Mucosa of stomach (tissue), 1 donor: ENCODE measurements around the gene FAM20A.

Experiments
- H3K27me3 ChIP-seq: one replicate; pipeline ENCODE4 v1.7.0; 2013; ENCODE audit warnings: mild to moderate bottlenecking, low read length; ENCODE audit not compliant: control insufficient read depth, insufficient read depth
- H3K36me3 ChIP-seq: one replicate; pipeline ENCODE4 v1.7.0; 2013; ENCODE audit warnings: low read length; ENCODE audit not compliant: control insufficient read depth, insufficient read depth
- H3K4me1 ChIP-seq: one replicate; pipeline ENCODE4 v1.7.0; 2013; ENCODE audit warnings: mild to moderate bottlenecking, low read length; ENCODE audit not compliant: control insufficient read depth, insufficient read depth
- H3K4me3 ChIP-seq: one replicate; pipeline ENCODE4 v1.7.0; 2013; ENCODE audit warnings: low read length
- H3K9ac ChIP-seq: one replicate; pipeline ENCODE4 v1.7.0; 2013; ENCODE audit warnings: mild to moderate bottlenecking, low read length, moderate library complexity
- H3K9me3 ChIP-seq: one replicate; pipeline ENCODE4 v1.7.0; 2013; ENCODE audit warnings: mild to moderate bottlenecking, low read length, moderate library complexity; ENCODE audit not compliant: control insufficient read depth
- donor health status: Pancreatic carcinoma.

Gene FAM20A

DNA sequence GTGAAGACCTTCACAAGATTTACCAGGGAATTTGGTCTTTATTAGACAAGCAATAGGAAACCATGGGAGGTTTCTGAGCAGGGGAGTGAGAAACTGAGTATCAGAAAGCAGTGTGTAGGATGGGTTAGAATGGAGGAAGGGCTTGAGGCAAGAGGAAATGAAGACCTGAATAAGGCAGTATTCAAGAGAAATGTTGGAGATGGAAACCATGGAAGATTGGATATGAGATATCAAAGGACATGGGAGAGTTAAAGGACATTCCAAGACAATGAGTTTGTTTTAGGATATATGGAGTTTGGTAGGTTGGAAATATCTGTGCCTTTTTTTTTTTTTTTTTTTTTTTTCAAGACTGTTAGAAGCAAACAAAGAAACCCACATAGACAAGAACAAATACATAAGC is 21.3 kb upstream of the FAM20A start:
- Histone ChIP-seq H3K9me3 (no peaks in the 10 kb centered on the region), H3K27me3 (no peaks in the 10 kb centered on the region), H3K4me3 (no peak overlapping the region), H3K4me1 (peaks cover under 1% of the 10 kb centered on the region), H3K36me3 (no peaks in the 10 kb centered on the region), H3K9ac (no peak overlapping the region)

DNA sequence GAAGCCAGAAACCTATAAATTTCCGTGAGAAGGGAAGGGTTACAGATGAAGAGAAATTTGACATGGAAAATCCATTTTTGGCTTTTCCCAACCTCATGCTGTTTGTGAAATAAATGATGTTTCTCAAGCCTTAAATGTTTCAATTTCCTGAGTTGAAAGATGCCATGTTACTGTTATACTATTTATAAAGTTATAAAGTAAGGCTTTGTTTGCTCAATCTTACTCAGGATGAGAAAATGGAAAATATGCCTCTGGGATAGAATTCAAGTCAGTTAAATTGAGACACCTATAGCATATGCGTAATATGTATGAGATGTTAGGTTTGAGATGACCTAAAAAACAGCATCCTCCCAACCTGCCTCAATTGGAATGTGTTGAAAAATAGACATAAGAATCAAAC is 19.9 kb upstream of the FAM20A start:
- Histone ChIP-seq H3K9ac (no peak overlapping the region), H3K36me3 (no peaks in the 10 kb centered on the region), H3K4me3 (no peak overlapping the region), H3K4me1 (no peaks in the 10 kb centered on the region), H3K27me3 (no peaks in the 10 kb centered on the region), H3K9me3 (no peaks in the 10 kb centered on the region)

DNA sequence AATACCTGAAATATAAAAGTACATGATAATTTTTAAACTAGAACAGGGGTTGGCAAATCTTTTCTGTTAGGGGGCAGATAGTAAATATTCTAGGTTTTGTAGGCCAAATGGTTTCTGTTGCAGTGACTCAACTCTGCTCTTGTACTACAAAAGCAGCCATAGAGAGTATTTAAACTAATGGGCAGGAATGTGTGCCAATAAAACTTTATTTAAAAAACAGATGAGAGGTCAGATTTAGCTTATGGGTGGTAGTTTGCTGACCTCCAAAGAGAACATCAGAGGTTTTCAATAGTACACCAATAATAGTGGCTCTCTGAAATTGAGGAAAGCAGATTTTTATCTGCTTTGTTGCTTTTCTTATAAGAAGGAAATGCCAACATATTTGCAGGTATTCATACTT is 15.2 kb upstream of the FAM20A start:
- H3K27me3 ChIP-seq: no peaks in the 10 kb centered on the region
- peaks cover 23% of the 10 kb centered on the region for H3K4me1 ChIP-seq
- H3K4me3 ChIP-seq: no peak overlapping the region
- no peaks in the 10 kb centered on the region for H3K36me3 ChIP-seq
- H3K9me3 ChIP-seq: no peaks in the 10 kb centered on the region
- no peak overlapping the region for H3K9ac ChIP-seq

DNA sequence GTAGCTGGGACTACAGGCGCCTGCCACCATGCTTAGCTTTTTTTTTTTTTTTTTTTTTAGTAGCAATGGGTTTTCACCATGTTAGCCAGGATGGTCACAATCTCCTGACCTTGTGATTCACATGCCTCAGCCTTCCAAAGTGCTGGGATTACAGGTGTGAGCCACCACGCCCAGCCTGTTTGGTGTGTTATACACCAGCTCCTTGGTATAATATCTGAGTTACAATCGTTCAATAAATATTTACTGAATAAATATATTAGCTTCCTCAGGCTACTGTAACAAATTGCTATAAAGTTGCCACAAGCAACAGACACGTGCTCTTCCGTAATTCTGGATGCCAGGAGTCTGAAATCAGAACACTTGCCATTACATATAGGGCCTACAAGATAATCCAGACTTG is 13.6 kb upstream of the FAM20A start:
- Histone ChIP-seq H3K4me3 (no peak overlapping the region), H3K4me1 (peaks cover 23% of the 10 kb centered on the region), H3K27me3 (no peaks in the 10 kb centered on the region), H3K36me3 (peaks cover 3% of the 10 kb centered on the region), H3K9me3 (no peaks in the 10 kb centered on the region), H3K9ac (no peak overlapping the region)

DNA sequence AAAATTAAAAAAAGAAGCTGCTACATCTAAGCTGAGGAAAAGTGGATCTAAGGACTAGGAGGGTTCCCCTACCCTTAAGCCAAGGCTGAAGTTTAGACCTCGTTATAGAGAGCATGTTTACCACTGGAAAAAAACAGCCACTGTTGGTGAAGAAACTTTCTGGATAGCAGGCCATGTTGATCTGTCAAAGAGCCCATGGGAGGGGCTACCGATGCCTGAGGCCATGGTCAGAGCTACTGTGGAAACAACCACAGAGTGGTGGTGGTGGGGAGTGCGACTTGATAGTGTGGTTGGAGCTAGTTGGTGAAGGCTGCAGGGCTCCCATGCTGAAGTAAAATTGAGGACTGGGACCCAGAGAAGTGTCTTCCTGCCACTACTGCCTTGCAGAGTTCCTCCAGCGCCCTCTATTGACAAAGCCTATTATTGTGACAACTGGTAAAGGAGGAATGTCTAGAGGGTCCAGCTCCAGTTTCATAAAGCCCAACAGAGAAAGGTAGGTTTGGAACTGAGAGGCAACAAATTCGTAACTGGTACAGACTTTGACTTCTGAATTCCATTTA is 12.7 kb upstream of the FAM20A start:
- peaks cover 23% of the 10 kb centered on the region for H3K4me1 ChIP-seq
- peaks cover 3% of the 10 kb centered on the region for H3K36me3 ChIP-seq
- H3K9ac ChIP-seq: no peak overlapping the region
- H3K27me3 ChIP-seq: no peaks in the 10 kb centered on the region
- H3K4me3 ChIP-seq: no peak overlapping the region
- peaks cover 1% of the 10 kb centered on the region for H3K9me3 ChIP-seq

DNA sequence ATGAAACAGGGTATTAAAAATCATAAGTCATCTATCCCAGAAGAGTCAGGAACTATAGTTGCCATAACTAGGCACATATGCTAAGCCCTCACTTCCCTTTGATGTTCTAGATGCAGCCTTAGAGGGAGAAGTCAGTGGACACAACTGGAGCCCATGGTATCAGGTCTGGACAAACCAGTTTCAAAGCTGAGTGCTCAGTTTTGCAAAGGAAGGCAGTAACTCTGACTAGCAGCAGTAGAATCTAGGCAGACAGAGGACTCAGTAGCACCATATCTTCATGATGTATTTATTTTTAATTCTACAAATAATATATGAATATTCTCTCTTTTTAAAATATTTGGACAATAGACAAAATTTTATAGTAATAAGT is 11.7 kb upstream of the FAM20A start:
- H3K4me3 ChIP-seq: no peak overlapping the region

DNA sequence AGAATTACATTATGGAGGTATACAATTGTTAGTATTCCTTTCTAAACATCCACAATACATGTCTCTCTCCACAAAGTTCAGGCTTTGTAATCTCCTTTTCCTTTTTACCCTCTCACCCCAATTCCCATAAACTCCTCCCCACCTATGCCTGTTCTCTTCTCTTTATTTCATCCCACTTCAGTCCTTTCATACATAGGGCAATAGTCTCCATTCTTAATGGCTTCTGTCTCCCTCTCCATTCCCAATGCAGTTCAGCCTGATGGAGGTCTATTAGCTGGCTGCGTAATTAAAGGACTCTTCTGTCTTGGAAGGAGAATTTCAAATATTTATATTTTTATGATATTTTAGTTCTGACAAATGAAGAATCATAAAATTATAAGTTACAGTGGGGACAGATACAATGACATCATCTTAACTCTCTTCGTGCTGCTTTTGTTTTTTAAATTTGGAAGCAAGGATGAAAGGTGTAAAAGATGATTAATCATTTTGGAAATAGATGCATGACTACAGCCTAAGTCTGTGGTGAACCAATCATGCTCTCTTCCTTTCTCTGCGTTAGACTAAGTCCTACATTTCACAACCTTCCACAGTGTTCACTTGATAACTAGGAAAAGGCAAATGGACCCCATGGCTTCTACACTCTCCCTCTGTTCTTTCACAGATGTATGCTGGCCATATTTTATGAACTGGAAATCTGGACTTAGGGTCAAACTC is 11.2 kb upstream of the FAM20A start:
- H3K36me3 ChIP-seq: peaks cover 3% of the 10 kb centered on the region
- H3K9me3 ChIP-seq: peaks cover 4% of the 10 kb centered on the region
- no peaks in the 10 kb centered on the region for H3K27me3 ChIP-seq
- peaks cover 23% of the 10 kb centered on the region for H3K4me1 ChIP-seq
- no peak overlapping the region for H3K4me3 ChIP-seq
- no peak overlapping the region for H3K9ac ChIP-seq

More for the DNA sequence above, 11.7 kb upstream of the FAM20A start:
- Histone ChIP-seq H3K27me3 (no peaks in the 10 kb centered on the region), H3K36me3 (peaks cover 3% of the 10 kb centered on the region), H3K9ac (no peak overlapping the region), H3K9me3 (peaks cover 4% of the 10 kb centered on the region), H3K4me1 (peaks cover 23% of the 10 kb centered on the region)

DNA sequence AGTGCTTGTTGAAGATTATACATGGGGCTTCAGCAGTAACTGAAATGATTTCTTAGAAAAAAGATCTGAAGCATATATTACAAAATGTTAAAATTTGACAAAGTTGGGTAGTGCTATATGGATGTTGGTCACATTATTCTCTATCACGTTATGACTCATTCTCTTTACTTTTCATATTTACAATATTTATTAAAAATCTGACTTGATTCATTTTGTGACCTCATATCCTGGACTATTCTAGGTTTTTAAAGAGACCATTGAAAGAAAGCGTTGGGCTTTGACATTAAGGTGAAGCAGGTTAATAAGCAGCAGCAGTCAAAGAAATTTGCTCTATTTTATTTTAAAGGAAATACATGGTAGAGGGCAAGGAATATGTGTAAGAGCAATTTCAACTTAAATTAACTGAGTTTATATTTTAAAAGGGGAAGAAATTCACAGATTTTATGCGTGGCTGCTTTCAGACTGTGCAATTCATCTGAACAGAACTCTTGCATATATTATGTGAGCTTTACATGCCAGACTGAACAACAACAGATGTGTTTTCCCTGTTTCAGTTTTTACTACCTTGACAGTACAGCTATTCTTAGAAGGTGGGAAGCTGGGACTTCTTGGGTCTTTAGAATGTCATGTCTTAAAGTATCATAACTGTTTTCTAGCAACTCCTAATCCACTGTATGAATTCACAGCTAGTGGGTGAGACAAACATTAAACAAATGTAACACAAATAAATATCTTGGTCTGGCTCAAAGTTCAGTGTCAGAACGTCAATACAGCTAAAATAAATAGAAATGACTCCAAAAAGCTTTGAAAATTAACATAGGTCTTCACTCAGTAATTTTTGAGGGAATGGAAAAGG is 10.4 kb upstream of the FAM20A start:
- H3K4me1 ChIP-seq: peaks cover 23% of the 10 kb centered on the region
- peaks cover 3% of the 10 kb centered on the region for H3K36me3 ChIP-seq
- no peaks in the 10 kb centered on the region for H3K27me3 ChIP-seq
- H3K4me3 ChIP-seq: no peak overlapping the region
- H3K9me3 ChIP-seq: peaks cover 4% of the 10 kb centered on the region
- no peak overlapping the region for H3K9ac ChIP-seq

DNA sequence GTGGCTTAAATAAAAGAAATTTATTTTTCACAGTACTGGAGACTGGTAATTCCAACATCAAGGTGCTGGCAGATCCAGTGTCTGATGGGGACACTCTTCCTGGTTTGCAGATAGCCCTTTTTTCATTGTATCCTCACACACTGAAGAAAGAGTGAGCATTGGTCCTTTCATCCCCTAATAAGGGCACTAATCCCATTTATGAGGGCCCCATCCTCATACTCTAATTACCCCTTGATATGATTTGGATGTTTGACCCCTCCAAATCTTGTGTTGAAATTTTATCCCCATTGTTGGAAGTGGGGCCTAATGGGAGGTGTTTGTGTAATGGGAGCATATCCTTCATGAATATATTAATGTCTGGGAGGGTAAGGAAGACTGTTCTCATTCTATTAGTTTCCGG is 9.4 kb upstream of the FAM20A start:
- Histone ChIP-seq H3K9ac (no peak overlapping the region), H3K36me3 (peaks cover 3% of the 10 kb centered on the region), H3K9me3 (peaks cover 4% of the 10 kb centered on the region), H3K27me3 (no peaks in the 10 kb centered on the region), H3K4me3 (no peak overlapping the region), H3K4me1 (peaks cover 23% of the 10 kb centered on the region)

DNA sequence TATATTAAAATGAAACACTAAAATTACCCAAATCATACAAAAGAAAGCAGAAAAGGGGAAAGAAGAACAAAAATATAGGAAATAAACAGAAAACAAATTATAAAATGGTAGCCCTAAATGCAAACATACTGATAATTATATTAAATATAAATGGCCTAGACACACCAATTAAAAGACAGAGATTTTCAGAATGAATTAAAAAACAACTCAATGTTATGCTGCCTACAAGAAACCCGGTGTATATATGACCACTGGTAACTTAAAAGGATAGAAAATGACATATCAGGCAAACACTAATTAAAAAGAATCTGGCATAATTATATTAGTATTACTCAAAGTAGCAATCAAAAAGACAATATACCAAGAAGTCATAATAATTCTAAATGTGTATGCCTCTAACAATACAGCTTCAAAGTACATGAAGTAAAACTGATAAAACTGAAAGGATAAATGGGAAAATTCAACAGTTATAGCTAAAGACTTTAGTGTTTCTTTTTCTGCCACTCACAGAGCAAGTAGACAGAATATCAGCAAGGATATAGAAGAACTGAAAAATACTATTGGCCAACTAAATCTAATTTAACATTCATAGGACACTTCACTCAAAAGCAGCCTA is 7.5 kb upstream of the FAM20A start:
- Histone ChIP-seq H3K27me3 (no peaks in the 10 kb centered on the region), H3K9ac (no peak overlapping the region), H3K4me1 (peaks cover 17% of the 10 kb centered on the region), H3K9me3 (peaks cover 4% of the 10 kb centered on the region), H3K4me3 (no peak overlapping the region), H3K36me3 (peaks cover 3% of the 10 kb centered on the region)

DNA sequence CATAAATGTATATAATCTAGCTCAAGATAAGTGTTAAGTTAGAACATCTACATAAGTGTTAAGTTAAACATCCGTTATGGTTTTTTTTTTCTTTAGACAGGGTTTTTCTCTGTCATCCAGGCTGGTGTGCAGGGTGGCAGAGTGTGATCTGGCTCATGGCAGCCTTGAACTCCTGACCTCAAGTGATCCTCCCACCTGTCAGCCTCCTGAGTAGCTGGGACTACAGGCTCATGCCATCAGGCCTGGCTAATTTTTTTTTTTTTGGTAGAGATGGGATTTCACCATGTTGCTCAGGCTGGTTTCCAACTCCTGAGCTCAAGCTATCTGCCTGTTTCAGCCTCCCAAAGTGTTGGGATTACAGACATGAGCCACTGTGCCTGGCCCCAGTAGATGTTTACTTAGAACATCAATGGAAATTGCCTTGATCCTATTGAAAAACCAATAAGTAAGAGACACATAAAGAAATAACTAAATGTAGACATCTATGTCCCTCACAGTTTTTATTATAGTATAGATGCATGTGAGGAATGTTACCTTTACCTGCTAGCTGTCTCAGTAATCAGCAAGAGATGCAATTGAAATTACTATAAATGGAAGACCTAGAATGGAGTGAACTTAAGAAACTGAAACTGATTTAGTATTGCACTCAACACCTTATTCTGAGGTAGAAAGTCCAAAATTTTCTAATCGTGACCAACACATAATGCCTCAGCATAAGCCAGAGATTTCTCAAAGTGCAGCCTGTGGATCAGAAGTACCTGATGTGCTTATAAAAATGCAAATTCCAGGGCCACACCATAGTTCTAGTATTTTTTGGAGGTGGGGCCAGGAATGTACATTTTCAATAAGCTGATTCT is 5.5 kb upstream of the FAM20A start:
- Histone ChIP-seq H3K4me3 (no peak overlapping the region), H3K9me3 (peaks cover 4% of the 10 kb centered on the region)

More for the DNA sequence above, 5.5 kb upstream of the FAM20A start:
- Histone ChIP-seq H3K36me3 (peaks cover 3% of the 10 kb centered on the region), H3K9ac (no peak overlapping the region), H3K27me3 (no peaks in the 10 kb centered on the region), H3K4me1 (peaks cover 3% of the 10 kb centered on the region)
